Testis (tissue), 3 donors: ENCODE data around the gene AMIGO2. TPM values are rescaled to one million over a fixed set of nuclear protein-coding genes. Genes with fewer than 3 reads are reported as not detected.
"Not testable (repeated sequence)": the region's sequence is repeated elsewhere in the genome, so short reads cannot be mapped to it uniquely, and the experiment has no call there.

Source experiments
- DNase-seq: peaks from one replicate; pipeline ENCODE4 v3.0.0-alpha.2; 2019
- H3K27ac ChIP-seq, 2 donors: fragments of 200-600 bp; sonication (generic); one replicate each; pipeline ENCODE4 v1.5.1; 2019
- H3K27me3 ChIP-seq: fragments of 200-600 bp; sonication (generic); one replicate; pipeline ENCODE4 v1.5.1; 2019
- H3K36me3 ChIP-seq: fragments of 200-600 bp; sonication (generic); one replicate; pipeline ENCODE4 v1.5.1; 2017; ENCODE audit warnings: low read depth; ENCODE audit errors: missing control alignments
- H3K4me1 ChIP-seq: fragments of 200-600 bp; sonication (generic); one replicate; pipeline ENCODE4 v1.5.1; 2019
- H3K4me3 ChIP-seq, 2 donors: fragments of 200-600 bp; sonication (generic); one replicate each; pipeline ENCODE4 v1.5.1; 2017 to 2019
- H3K9me3 ChIP-seq: fragments of 200-600 bp; sonication (generic); one replicate; pipeline ENCODE4 v1.5.1; 2017
- POLR2A ChIP-seq: fragments of 450-650 bp; IDR thresholded peaks from one replicate; pipeline ENCODE4 v1.6.1; 2017; ENCODE audit warnings: antibody characterized with exemption, mild to moderate bottlenecking, moderate library complexity
- WGBS, 2 donors: methylation state at CpG; one replicate each; pipeline ENCODE4 v1.1.5; 2018; 5-methylcytosine and 5-hydroxymethylcytosine counted together
- intact Hi-C: fragments of 100-400 bp; cut with DNase I; formaldehyde crosslinking; loops from one replicate; pipeline ENCODE4 v1.15.1; 2023; ENCODE audit warnings: low total_unique reads
- polyA plus RNA-seq: library from polyadenylated mRNA; stranded (reverse); fragments of 350-450 nt; fragmentation: Illumina TruSeq; extraction: RNeasy Lipid Tissue Mini Kit (QIAGEN cat#74804); gene quantifications from one replicate; pipeline ENCODE4 v1.2.3, GENCODE V29; 2014; ENCODE audit warnings: low read depth, low replicate concordance; ENCODE audit not compliant: insufficient read depth
- total RNA-seq, 2 donors: library from RNA; depleted of rRNA; stranded (reverse); fragments of >200 nt; gene quantifications; one replicate each; pipeline ENCODE4 v1.2.3, GENCODE V29; 2016
- TF ChIP-seq, protein P1 (sequence below), 3 experiments: fragments of 450-650 bp in 2 of 3; fragments of 200-600 bp in 1 of 3; sonication (generic) in 1 of 3; IDR thresholded peaks; one replicate each; pipeline ENCODE4 v1.5.1; 2016 to 2019; ENCODE audit warnings: antibody characterized with exemption in 3 of 3, mild to moderate bottlenecking in 2 of 3, moderate library complexity in 1 of 3

Gene AMIGO2
- total and polyA plus RNA-seq, 3 donors from 2014 or later, result 28.8 to 53.2 (median 35.4) TPM

DNA sequence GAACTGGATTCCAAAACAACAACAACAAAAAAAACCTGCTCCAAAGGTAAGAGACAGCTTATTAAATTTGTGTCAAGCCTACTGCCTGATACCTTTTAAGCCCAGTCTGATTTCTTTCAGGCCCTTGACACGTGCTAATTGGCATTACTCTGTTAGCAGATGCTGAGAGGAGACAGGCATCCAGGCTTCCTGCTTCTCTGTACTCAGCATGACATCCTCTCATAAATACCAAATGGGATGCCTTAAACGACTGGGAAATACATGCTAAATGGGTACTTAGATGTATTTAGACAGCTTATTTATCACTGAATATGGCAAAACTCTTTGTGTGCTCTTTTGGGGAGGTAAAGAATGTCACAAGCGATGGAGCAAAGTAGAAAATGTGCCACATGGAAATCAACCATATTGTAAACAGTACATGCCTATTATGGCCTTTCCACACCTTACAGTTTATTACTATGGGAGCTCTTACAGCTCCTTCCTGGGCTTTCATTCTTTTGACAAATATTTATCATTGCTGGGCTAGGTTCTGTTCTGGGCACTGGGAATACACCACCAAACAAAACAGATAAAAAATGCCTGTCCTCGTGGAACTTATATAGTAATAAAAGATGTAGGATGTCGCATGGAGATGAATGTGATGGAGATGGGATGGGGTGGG lies 11.9 kb downstream of the AMIGO2 start:
- Histone ChIP-seq H3K27ac (no peak overlapping the region), H3K4me1 (no peaks in the 10 kb centered on the region), H3K27me3 (no peaks in the 10 kb centered on the region), H3K4me3 (no peak overlapping the region), H3K36me3 (no peaks in the 10 kb centered on the region), H3K9me3 (no peaks in the 10 kb centered on the region)
- intact Hi-C loops, result no loop called here
- WGBS, 2 donors, result 76 to 81% methylated on average over 5 of the region's 5 CpGs
- DNase-seq, result no peak
- no peak for TF ChIP-seq POLR2A
- TF ChIP-seq, protein P1, sequence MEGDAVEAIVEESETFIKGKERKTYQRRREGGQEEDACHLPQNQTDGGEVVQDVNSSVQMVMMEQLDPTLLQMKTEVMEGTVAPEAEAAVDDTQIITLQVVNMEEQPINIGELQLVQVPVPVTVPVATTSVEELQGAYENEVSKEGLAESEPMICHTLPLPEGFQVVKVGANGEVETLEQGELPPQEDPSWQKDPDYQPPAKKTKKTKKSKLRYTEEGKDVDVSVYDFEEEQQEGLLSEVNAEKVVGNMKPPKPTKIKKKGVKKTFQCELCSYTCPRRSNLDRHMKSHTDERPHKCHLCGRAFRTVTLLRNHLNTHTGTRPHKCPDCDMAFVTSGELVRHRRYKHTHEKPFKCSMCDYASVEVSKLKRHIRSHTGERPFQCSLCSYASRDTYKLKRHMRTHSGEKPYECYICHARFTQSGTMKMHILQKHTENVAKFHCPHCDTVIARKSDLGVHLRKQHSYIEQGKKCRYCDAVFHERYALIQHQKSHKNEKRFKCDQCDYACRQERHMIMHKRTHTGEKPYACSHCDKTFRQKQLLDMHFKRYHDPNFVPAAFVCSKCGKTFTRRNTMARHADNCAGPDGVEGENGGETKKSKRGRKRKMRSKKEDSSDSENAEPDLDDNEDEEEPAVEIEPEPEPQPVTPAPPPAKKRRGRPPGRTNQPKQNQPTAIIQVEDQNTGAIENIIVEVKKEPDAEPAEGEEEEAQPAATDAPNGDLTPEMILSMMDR (IDR thresholded peaks at IDR 0.05), result no peak

DNA sequence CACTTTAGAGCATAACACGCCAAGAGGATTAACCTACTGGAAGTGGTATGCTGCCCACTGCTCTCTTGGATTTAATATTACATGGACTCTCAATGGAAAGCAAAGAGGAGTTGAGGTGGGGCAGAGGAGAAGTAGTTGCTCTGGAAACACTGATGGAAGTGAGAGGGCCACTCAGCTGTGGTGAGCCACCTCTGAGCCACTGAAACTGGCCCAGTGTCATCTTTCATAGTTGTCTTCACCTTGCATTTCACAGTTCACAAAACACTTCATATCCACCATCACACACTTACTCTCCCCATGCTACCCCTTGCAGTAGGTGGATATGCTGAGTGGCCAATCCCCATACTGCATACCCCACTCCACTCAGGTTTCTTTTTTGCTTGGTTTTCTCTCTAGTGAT lies 12.6 kb downstream of the AMIGO2 start:
- DNase-seq, result no peak
- Histone ChIP-seq H3K27me3 (no peaks in the 10 kb centered on the region), H3K4me1 (no peaks in the 10 kb centered on the region), H3K36me3 (no peaks in the 10 kb centered on the region), H3K4me3 (no peak overlapping the region), H3K27ac (no peak overlapping the region), H3K9me3 (no peaks in the 10 kb centered on the region)
- 87 to 96% methylated on average over 1 of the region's 1 CpG for WGBS, 2 donors
- TF ChIP-seq POLR2A, result no peak
- TF ChIP-seq, protein P1 (IDR thresholded peaks at IDR 0.05), result no peak
- intact Hi-C loops, result no loop called here

DNA sequence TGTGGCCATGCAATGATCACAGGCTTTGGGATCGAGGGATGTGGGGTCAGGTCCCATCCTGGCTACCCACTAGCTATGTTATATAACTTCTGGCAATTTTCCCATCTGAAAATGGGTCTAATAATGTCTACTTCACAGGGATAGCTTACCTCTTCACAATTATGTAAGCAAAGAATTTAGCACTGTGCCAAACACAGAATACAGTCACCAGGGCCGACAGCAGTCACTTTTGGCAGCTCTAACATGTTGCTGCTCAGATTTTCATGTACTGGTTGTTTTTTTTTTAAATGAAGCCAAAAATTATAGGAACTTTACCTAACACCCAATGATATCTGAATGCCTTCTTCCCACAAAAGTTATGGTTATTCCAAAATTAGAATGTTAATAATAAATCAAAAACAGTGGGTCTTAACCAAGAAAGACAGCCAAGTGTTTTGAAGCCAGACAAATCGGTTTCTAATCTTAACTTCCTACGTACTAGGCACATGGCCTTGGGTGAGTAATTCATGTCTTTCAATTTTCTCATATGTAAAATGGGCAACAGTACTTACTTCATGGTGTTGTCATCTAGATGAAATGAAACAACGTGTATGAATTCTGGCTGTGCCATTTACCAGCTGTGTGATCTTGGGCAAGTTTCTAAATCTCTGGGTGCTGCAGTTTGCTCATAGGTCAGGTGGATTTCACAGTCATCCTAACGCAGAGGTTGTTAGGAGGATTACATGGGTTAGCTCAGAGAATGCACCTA lies 13.3 kb downstream of the AMIGO2 start:
- TF ChIP-seq, protein P1 (IDR thresholded peaks at IDR 0.05), result no peak
- no peak for TF ChIP-seq POLR2A
- 50 to 55% methylated on average over 6 of the region's 6 CpGs for WGBS, 2 donors
- H3K27me3 ChIP-seq, result no peaks in the 10 kb centered on the region
- no peak overlapping the region for H3K4me3 ChIP-seq
- no peak for DNase-seq
- no peaks in the 10 kb centered on the region for H3K9me3 ChIP-seq
- intact Hi-C loops, result no loop called here
- no peaks in the 10 kb centered on the region for H3K4me1 ChIP-seq
- no peak overlapping the region for H3K27ac ChIP-seq
- no peaks in the 10 kb centered on the region for H3K36me3 ChIP-seq

DNA sequence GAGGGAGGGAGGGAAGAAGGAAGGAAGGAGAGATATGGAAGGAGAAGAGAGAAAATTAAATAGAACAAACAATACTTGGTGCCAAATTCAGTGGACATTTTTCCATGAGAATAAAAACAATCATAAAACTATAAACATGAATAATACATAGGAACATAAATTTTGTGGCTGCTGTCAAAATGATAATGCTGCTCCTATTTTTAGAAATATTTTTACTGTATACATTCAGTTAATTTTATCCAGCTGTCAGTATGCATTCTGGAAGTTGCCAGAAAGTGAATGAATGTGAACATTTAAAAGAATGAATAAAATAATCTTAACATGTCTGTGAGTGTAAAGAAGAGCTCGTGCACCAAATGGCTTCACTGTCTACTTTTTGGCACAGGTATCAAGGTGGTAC lies 14.2 kb downstream of the AMIGO2 start:
- no peak for DNase-seq
- intact Hi-C loops, result no loop called here
- Histone ChIP-seq H3K36me3 (no peaks in the 10 kb centered on the region), H3K27me3 (no peaks in the 10 kb centered on the region), H3K4me3 (no peak overlapping the region), H3K4me1 (no peaks in the 10 kb centered on the region), H3K9me3 (no peaks in the 10 kb centered on the region), H3K27ac (no peak overlapping the region)
- TF ChIP-seq POLR2A, result no peak
- TF ChIP-seq, protein P1 (IDR thresholded peaks at IDR 0.05), result no peak
- 74 to 81% methylated on average over 1 of the region's 1 CpG for WGBS, 2 donors

DNA sequence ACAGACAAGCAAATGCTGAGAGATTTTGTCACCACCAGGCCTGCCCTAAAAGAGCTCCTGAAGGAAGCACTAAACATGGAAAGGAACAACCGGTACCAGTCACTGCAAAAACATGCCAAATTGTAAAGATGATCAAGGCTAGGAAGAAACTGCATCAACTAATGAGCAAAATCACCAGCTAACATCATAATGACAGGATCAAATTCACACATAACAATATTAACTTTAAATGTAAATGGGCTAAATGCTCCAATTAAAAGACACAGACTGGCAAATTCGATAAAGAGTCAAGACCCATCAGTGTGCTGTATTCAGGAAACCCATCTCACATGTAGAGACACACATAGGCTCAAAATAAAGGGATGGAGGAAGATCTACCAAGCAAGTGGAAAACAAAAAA lies 21.1 kb downstream of the AMIGO2 start:
- DNase-seq, H3K9me3 ChIP-seq, H3K4me3 ChIP-seq, intact Hi-C loops, H3K4me1 ChIP-seq, H3K36me3 ChIP-seq, H3K27ac ChIP-seq, H3K27me3 ChIP-seq: not testable (repeated sequence)
- 86 to 90% methylated on average over 2 of the region's 2 CpGs for WGBS, 2 donors

DNA sequence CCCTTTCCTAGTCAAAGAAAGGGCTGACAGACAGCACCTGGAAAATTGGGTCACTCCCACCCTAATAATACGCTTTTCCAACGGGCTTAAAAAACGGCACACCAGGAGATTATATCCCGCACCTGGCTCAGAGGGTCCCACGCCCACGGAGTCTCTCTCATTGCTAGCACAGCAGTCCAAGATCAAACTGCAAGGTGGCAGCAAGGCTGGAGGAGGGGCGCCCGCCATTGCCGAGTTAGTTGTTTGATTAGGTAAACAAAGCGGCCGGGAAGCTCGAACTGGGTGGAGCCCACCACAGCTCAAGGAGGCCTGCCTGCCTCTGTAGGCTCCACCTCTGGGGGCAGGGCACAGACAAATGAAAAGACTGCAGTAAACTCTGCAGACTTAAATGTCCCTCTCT lies 22.8 kb downstream of the AMIGO2 start:
- H3K36me3 ChIP-seq, H3K4me1 ChIP-seq, DNase-seq, H3K4me3 ChIP-seq, H3K9me3 ChIP-seq, H3K27ac ChIP-seq, intact Hi-C loops, H3K27me3 ChIP-seq: not testable (repeated sequence)
- 87 to 89% methylated on average over 11 to 12 of the region's 12 CpGs for WGBS, 2 donors

DNA sequence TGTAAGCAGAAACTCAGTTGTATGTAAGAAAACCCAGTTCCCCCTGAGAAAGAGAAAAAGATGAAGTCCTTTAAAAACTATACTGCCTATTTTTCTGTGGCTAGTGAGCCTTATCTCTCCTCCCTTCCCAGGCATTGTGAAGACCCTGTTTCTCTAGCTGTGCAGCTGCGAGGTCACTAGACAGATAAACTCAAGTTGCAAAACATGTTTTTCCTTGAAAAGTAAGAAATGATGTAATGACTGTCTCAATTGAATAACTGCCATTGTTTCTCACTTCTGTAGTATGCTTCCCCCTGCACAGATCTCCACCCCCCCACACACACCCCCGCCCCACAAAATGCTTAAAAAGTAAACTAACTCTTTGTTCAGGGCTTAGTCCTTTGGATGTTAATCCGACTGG lies 23.9 kb downstream of the AMIGO2 start:
- H3K27me3 ChIP-seq, intact Hi-C loops, H3K4me3 ChIP-seq, H3K9me3 ChIP-seq, H3K36me3 ChIP-seq, H3K27ac ChIP-seq, H3K4me1 ChIP-seq: not testable (repeated sequence)
- peak; percentile 54 for DNase-seq
- 33 to 38% methylated on average over 3 of the region's 3 CpGs for WGBS, 2 donors
